Natural killer cell (primary cell): ENCODE results near the gene CC2D2A. TPM values are rescaled to one million over a fixed set of nuclear protein-coding genes. Genes with fewer than 3 reads are reported as not detected.

Experiments used
- ATAC-seq, 3 donors: fragments of 150-1000 bp in 2 of 3; fragments of 200-7000 bp in 1 of 3; cut with Tn5 transposase; 1 replicate in 1 of 3; 2 replicates in 2 of 3; pipeline ENCODE4 v1.10.0; 2021; ENCODE audit warnings: mild to moderate bottlenecking in 2 of 3, moderate library complexity in 2 of 3
- DNase-seq, 2 donors: peaks; one replicate each; pipeline versions ENCODE4 v3.0.0 to v3.0.0-alpha.2; 2013 to 2021; ENCODE audit warnings: mixed read lengths in 1 of 2
- H3K27ac ChIP-seq: one replicate; pipeline ENCODE4 v1.5.1; 2013; ENCODE audit warnings: mild to moderate bottlenecking, low read length
- H3K27me3 ChIP-seq: one replicate; pipeline ENCODE4 v1.6.1; 2013; ENCODE audit warnings: low read length; ENCODE audit not compliant: control insufficient read depth, insufficient read depth
- H3K36me3 ChIP-seq: one replicate; pipeline ENCODE4 v1.6.1; 2013; ENCODE audit warnings: low read length; ENCODE audit not compliant: control insufficient read depth, insufficient read depth
- H3K4me1 ChIP-seq: one replicate; pipeline ENCODE4 v1.6.1; 2013; ENCODE audit warnings: low read length; ENCODE audit not compliant: control insufficient read depth, insufficient read depth
- H3K4me3 ChIP-seq: one replicate; pipeline ENCODE4 v1.5.1; 2013; ENCODE audit warnings: low read length
- H3K9me3 ChIP-seq: one replicate; pipeline ENCODE4 v1.6.1; 2013; ENCODE audit warnings: low read length; ENCODE audit not compliant: control insufficient read depth, insufficient read depth
- H3K27ac Mint-ChIP-seq, 2 donors: one replicate each; pipeline ENCODE4 v1.8.0; 2022; ENCODE audit warnings: mild to moderate bottlenecking in 2 of 2, mixed read lengths in 2 of 2, moderate library complexity in 1 of 2
- H3K27me3 Mint-ChIP-seq, 2 donors: one replicate each; pipeline ENCODE4 v1.8.0; 2022; ENCODE audit warnings: low read depth in 2 of 2, mixed read lengths in 2 of 2
- H3K36me3 Mint-ChIP-seq: one replicate; pipeline ENCODE4 v1.8.0; 2022; ENCODE audit warnings: mixed read lengths
- H3K4me1 Mint-ChIP-seq, 2 donors: one replicate each; pipeline ENCODE4 v1.8.0; 2022; ENCODE audit warnings: mixed read lengths in 2 of 2
- H3K4me3 Mint-ChIP-seq: one replicate; pipeline ENCODE4 v1.8.0; 2022; ENCODE audit warnings: mild to moderate bottlenecking, moderate library complexity, mixed read lengths
- H3K9me3 Mint-ChIP-seq, 2 donors: one replicate each; pipeline ENCODE4 v1.8.0; 2022; ENCODE audit warnings: mixed read lengths in 2 of 2
- CTCF ChIP-seq: fragments of 200-600 bp; IDR thresholded peaks from one replicate; pipeline ENCODE4 v1.8.0; 2022; ENCODE audit warnings: antibody characterized with exemption
- WGBS: methylation state at CpG from one replicate; pipeline ENCODE4 v1.1.7; 2013; ENCODE audit warnings: missing lambda C conversion rate; ENCODE audit not compliant: insufficient coverage; 5-methylcytosine and 5-hydroxymethylcytosine counted together
- intact Hi-C: fragments of 100-400 bp; cut with micrococcal nuclease; formaldehyde crosslinking; loops from one replicate; pipeline ENCODE4 v1.14.2; 2022
- total RNA-seq, 4 donors: library from RNA; stranded (reverse); fragments of 120-200 nt in 1 of 4; gene quantifications; one replicate each; pipeline versions ENCODE4 v1.2.3 to v1.2.4, GENCODE V29; 2013 to 2022

Gene CC2D2A
- total RNA-seq, 3 donors from 2014 or later (not counting 1 experiment from before 2014, with no cell fraction given): 0.78 to 1.6 (median 0.83) TPM

GRCh38 chr4:15479089-15479912 lies 9.6 kb downstream of the CC2D2A start:
- DNase-seq (peak in 1 of 2 donors; percentile 44), ATAC-seq (no peak)
- Mint-ChIP-seq H3K27ac (no peak overlapping the region), H3K4me3 (no peak overlapping the region), H3K27me3 (no peaks in the 10 kb centered on the region), H3K4me1 (no peaks in the 10 kb centered on the region), H3K36me3 (no peaks in the 10 kb centered on the region), H3K9me3 (peaks cover 0 to 4% of the 10 kb centered on the region in 2 donors)
- Histone ChIP-seq H3K27ac (no peak overlapping the region), H3K36me3 (no peaks in the 10 kb centered on the region), H3K27me3 (no peaks in the 10 kb centered on the region), H3K9me3 (no peaks in the 10 kb centered on the region), H3K4me1 (no peaks in the 10 kb centered on the region), H3K4me3 (no peak overlapping the region)
- intact Hi-C loops: loop anchor here (10.0 kb wide), 1 partner anchor 176 kb away; the partner anchor contains the start of gene FBXL5
- TF ChIP-seq CTCF: no peak
- WGBS: 75% methylated on average over 7 of the region's 11 CpGs

- no peaks in the 10 kb centered on the region for H3K9me3 ChIP-seq
- no peak overlapping the region for H3K27ac ChIP-seq
- intact Hi-C loops: loop anchor here (10.0 kb wide), 1 partner anchor 175 kb away; the partner anchor contains the start of gene FBXL5
- Mint-ChIP-seq H3K27me3 (no peaks in the 10 kb centered on the region), H3K4me3 (no peak overlapping the region), H3K27ac (no peak overlapping the region), H3K9me3 (peaks cover 0 to 4% of the 10 kb centered on the region in 2 donors), H3K4me1 (no peaks in the 10 kb centered on the region), H3K36me3 (no peaks in the 10 kb centered on the region)
- DNase-seq (no peak), ATAC-seq (no peak)
- H3K4me1 ChIP-seq: no peaks in the 10 kb centered on the region
- TF ChIP-seq CTCF: no peak
- no peaks in the 10 kb centered on the region for H3K27me3 ChIP-seq
- WGBS: 81% methylated on average over 3 of the region's 3 CpGs
- no peak overlapping the region for H3K4me3 ChIP-seq
- H3K36me3 ChIP-seq: no peaks in the 10 kb centered on the region
These were observed 10.2 kb downstream of the CC2D2A start for GRCh38 chr4:15479913-15480185.

- H3K4me1 ChIP-seq: no peaks in the 10 kb centered on the region
- no peaks in the 10 kb centered on the region for H3K36me3 ChIP-seq
- Mint-ChIP-seq H3K27ac (no peak overlapping the region), H3K4me1 (no peaks in the 10 kb centered on the region), H3K36me3 (peaks cover 6% of the 10 kb centered on the region), H3K4me3 (no peak overlapping the region), H3K9me3 (peaks cover 2 to 8% of the 10 kb centered on the region in 2 donors), H3K27me3 (no peaks in the 10 kb centered on the region)
- no peak overlapping the region for H3K4me3 ChIP-seq
- no peak for TF ChIP-seq CTCF
- ATAC-seq: no peak
- whole genome bisulfite sequencing: 100% methylated on average over 1 of the region's 2 CpGs
- H3K9me3 ChIP-seq: no peaks in the 10 kb centered on the region
- no peak for DNase-seq
- intact Hi-C loops: no loop called here
- H3K27ac ChIP-seq: no peak overlapping the region
- no peaks in the 10 kb centered on the region for H3K27me3 ChIP-seq
These were observed 12.5 kb downstream of the CC2D2A start for GRCh38 chr4:15481961-15482745.
